Lower leg skin (tissue), 3 donors: Measurements from ENCODE around the gene TTLL5.

ENCODE experiments used
- POLR2A ChIP-seq, 2 donors: fragments of 450-650 bp; IDR thresholded peaks; one replicate each; pipeline ENCODE4 v1.6.1; 2016 to 2017; ENCODE audit warnings: antibody characterized with exemption in 2 of 2, mild to moderate bottlenecking in 1 of 2, moderate library complexity in 1 of 2
- TF ChIP-seq, protein P1 (sequence below), 3 donors: fragments of 450-650 bp; IDR thresholded peaks; one replicate each; pipeline ENCODE4 v1.5.1; 2016; ENCODE audit warnings: antibody characterized with exemption in 3 of 3, mild to moderate bottlenecking in 3 of 3, moderate library complexity in 2 of 3

GRCh38 chr14:75703467-75703866, 42.4 kb downstream of the TTLL5 start:
- TF ChIP-seq, protein P1, sequence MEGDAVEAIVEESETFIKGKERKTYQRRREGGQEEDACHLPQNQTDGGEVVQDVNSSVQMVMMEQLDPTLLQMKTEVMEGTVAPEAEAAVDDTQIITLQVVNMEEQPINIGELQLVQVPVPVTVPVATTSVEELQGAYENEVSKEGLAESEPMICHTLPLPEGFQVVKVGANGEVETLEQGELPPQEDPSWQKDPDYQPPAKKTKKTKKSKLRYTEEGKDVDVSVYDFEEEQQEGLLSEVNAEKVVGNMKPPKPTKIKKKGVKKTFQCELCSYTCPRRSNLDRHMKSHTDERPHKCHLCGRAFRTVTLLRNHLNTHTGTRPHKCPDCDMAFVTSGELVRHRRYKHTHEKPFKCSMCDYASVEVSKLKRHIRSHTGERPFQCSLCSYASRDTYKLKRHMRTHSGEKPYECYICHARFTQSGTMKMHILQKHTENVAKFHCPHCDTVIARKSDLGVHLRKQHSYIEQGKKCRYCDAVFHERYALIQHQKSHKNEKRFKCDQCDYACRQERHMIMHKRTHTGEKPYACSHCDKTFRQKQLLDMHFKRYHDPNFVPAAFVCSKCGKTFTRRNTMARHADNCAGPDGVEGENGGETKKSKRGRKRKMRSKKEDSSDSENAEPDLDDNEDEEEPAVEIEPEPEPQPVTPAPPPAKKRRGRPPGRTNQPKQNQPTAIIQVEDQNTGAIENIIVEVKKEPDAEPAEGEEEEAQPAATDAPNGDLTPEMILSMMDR (IDR thresholded peaks at IDR 0.05) = no peak
- no peak for TF ChIP-seq POLR2A (IDR thresholded peaks at IDR 0.05)
